ENCODE measurements around the gene BABAM2.

BABAM2 gene

DNA sequence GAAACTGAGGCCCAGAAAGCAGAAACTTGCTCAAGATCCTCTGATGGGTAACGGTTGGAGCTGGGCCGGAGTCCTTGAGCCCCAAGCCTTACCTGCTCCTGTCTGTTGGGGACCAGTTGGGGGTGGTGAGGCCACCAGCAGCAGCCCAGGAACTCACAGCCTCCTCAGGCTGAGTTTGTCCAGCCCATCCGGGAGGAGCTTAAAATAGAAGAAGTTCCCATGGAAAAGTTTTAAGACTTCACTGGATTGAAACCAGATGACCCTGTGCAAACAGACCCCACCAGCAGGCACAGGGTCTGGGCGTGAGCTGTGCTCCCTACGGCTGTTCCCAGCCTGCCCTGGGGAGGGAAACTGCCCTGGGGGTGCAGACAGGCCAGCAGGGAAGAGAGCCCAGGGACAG is 461.6 kb downstream of the BABAM2 start:
- no peak for FAIRE-seq

DNA sequence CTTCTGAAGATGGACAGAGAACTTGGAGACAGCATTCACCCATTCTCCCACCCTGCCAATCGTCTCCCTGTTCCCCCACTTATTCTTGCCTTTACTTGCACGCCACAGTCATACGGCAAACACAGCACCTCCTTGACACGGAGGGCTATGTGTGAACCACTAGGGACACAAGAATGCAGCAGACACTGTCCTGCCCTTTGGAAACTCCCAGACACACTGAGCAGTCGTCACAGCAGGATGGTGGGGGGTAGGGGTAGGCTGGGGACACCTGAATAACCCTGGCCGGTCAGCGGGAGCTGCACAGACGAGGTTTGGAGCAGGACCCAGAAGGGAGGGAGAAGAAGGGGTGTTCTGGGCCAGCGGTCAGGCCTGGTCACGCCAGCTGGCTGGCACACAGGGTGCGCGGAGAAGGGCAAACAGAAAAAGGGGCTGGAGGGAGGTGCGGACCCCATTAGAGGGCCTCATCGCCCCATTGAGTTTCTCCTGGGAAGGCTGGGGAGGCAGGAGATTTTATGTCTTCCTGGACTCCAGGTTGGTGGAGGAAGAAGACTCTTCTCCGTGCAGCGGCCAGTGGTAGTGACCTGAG is 462.2 kb downstream of the BABAM2 start:
- FAIRE-seq: no peak

DNA sequence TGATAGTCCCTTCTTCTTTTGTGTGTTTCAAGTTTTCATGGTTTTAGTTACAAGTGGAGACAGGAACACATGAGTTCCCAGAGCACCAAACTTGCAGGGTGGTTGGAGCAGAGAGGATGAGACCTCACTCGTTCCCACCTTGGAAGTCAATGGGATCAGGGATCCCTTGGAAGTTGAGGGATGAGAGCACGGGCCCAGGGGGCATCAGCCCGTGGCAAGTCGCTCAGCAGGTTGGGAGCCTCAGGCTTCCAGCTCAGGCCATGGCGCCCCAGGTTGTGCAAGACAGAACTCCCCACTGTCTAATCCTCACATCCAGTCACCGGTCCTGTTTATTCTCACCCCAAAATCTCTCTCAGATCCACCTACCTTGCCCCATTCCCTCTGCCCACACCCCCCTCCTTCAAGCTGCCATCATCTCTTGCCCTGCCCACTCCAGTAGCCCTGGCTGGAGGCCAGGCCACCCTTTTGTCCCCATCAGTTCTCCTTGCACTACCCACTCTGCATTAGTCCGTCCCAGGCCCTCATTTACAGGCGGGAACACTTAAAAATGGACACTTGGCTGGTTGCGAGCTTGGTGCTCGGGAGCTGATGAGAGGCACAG is 464.5 kb downstream of the BABAM2 start:
- FAIRE-seq: no peak

DNA sequence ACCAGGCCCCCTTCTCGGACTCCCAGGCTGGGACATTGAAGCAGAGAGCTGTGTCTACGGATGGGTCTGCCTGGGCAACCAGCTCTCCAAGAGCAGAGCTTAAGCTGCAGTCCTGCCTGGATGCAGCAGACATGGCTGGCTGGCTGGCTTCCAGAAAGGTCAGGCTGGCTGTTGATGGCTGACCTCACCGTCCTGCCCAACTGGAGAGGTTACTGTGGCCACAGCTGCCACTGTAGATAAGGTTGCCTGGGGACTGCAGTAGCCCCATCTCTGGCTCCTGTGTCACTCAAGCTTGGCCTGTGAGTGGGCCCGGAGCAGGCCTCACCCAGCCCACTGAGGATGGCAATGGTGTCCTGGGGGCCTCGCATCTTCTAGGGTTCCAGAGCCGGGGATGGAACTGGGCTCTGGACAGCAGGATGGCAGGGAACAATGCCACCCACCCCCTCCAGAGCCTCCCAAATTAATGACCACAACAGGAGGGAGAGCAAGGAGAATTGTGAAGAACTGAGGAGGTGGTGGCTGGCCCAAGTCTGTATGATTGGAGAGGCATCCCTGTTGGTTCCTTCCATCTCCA is 465.1 kb downstream of the BABAM2 start:
- no peak for FAIRE-seq

DNA sequence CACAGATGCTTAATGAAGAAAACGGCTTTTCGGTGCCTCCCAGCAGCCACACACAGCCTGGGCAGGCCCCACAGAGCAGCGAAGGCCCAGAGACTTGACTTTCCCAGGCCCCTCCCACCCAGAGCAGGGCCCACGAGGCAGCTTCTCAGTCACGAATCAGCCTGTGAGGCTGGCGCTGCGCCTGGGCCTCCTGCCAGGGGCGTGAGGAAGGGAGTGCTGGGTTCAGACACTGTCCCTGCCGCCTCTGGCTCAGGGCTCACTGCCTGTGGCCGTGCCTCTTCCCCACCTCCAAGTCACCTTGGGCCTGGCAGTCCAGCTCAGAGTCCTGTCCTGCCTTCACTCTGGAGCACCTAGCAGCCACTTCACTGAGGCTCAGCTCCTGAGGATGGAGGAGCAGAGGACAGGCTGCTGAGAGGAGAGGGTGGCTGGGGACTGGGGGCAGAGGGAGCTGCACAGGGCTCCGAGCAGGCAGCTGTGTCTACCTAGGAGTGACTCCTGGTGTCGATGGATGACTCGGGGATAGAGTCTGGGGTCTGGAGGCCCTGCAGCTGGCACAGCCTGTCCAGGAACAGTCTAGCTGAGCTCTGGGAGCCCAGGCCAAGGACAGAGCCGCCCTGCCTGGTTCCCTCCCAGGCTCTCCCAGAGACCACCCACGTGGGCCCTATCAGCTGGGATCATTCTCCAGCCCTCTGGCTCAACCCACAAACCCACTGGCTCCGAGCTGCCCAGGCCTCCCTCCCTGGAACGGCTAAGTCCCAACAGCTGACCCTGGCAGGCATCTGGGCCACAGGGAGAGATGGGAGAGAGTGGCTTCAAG is 465.8 kb downstream of the BABAM2 start:
- no peak for FAIRE-seq

DNA sequence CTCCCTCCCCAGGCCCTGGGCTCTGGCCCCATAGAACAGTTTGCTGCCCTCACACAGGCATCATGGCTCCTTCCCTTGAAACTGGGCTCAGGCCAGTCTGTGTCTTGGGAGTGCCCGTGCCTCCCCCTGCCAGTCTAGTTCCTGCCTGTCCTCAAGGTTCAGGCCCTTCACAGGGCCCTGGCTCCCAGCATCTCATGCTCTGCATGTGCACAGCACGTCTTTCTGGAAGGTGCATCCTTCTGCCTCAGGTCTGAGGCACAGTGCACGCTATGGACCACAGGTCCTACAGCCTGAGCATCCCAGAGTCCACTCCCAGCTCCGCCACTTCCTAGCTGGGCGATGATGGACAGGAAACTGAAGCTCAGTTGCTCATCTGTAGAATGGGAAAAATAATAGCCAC is 466.5 kb downstream of the BABAM2 start:
- no peak for FAIRE-seq

DNA sequence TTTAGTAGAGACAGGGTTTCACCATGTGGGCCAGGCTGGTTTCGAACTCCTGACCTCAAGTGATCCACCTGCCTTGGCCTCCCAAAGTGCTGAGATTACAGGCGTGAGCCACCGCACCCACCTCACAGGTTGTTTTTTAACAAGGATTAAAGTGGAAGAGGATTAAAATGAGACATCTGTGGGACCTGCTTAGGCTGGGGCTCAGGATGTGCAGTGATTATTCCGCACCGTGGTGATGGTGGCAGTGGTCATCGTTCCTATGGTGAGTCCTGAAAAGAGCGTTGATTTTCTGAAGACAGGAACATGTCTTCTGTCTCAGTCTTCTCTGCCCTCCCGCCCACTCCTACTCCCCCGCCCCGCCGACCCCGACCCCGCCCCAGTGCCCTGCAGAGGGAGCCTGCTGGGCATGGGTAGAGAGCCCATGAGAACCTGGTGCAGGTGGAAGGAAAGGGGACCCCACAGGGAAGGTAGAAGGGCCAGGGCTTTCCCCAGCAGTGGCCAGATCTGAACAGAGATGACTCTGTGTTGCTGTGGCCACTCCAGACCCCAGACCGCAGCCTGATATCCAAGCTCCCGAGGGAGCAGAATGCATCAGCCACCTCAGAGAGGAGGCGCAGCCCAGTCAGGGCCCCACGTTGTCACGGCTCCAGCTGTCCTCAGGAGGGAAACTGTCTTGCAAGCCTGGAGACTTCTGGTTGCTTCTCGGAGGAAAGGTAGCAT is 467.6 kb downstream of the BABAM2 start:
- no peak for FAIRE-seq

DNA sequence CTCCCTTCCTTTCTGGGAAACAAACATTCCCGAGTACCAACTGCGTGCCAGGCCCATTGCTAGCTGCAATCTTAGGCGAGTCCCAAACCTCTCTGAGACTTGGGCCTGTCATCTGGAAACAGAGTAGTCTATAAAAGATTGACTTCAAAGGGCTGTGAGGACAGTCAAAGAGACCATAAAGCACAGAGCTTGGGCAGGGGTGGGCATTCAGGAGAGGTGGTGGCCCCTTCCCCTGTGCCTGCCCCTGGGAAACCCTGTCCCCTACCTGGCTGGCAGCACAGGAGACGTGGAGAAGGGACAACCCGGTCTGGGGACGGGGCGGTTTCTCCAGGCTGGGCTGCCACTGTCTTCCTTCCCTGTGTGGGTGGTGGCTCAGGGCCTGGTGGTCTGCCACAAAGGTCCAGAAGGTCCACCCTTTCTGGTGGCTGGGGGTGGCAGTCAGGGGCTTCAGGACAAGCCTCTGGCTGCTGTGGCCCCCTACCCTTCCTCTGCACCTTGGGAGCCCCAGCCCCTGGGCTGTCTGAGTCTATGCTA is 468.2 kb downstream of the BABAM2 start:
- no peak for FAIRE-seq

DNA sequence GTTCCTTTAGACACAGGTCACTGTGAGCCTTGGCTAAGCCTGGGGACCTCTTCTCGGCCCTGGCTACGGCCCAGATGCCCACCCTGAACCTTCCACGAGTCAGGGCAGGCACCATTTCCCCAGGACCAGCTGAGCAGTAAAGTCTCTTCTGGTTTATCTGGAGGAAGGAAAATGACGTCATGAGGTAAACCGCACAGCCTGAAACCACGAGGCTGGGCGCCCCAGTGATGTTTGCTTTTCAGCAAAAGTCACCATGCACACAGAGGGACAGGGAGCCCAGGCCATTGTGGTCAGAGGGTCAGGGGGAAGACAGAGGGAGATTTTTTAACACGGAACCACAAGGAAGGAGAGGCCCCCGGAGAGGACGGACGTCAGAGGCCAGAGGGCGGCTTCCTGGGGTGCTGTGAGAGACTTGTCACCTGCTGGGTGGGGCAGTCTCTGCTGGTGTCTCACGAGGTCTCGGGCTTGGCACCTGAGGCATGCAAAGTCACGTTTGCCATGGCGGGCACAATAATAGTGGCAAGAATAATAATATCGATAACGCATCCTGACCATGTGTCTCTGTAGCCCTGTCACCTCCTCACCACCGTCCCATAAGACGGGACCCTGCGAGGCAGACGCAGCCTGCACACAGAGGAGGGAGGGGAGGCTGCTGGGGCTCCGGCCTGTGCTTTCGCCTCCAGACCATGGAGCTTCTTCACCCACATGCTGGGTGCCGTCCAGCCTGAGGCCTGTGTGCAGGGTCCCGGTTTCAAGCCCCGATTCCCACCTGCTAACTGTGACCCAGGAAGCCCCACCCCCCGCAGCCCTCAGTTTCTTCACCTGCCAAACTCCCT is 468.9 kb downstream of the BABAM2 start:
- no peak for FAIRE-seq

DNA sequence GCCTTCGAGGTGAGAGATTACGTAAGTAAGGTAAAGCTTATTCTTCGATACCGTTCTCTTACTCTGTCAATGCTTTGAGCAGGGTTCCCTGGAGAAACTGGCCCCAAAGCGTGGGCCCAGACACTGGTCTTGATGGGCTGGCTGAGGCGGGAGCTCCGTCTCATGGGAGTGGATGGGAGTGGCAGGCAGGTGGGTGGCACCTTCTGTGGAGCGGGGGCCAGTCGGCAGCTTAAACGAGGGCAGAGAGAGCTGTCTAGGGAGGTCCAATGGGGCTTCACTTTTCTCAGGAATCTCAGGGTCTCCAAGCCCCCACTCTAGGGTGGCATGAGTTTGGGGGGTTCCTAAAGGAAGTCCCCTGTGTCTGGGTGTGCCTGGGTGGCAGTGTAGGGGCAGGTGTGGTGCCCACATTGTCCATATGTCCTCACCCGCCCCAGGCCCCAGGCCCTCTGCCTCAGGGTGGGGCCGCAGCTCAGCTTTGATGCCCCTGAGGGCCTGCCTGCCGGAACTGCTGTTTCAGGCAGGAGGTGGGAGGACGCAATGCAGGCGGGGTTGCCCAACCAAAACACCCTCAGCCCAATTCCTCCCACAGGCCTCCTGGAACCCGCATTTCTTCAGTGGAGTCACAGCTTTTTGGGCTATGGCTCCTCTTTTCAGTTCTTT is 469.7 kb downstream of the BABAM2 start:
- FAIRE-seq: no peak

DNA sequence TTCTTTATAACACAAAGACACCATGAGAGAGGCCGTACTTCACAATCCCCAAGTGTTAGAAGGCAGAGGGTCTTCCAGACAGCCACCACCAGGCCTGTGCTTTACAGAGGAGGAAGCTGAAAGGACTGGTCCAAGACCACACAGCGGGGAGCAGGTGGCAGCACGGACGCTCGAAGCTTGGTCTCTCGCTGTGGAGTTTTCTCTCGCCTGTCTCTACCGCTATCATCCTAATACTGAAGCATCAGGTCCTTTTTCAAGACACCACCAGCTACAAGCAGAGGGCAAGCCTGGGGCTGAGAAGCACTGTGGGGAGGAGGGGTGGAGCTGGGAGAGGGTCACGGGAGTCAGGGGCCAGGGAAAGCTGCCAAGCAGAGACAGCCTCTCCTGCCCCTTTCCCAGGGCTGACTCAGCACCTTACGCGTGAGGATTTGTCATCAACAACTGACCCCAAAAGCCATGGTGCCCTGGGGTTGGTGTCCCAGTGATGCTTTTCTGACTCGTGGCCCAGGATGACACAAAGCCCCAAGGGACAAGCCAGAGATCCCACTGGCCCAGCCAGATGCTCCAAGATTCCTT is 470.3 kb downstream of the BABAM2 start:
- no peak for FAIRE-seq

DNA sequence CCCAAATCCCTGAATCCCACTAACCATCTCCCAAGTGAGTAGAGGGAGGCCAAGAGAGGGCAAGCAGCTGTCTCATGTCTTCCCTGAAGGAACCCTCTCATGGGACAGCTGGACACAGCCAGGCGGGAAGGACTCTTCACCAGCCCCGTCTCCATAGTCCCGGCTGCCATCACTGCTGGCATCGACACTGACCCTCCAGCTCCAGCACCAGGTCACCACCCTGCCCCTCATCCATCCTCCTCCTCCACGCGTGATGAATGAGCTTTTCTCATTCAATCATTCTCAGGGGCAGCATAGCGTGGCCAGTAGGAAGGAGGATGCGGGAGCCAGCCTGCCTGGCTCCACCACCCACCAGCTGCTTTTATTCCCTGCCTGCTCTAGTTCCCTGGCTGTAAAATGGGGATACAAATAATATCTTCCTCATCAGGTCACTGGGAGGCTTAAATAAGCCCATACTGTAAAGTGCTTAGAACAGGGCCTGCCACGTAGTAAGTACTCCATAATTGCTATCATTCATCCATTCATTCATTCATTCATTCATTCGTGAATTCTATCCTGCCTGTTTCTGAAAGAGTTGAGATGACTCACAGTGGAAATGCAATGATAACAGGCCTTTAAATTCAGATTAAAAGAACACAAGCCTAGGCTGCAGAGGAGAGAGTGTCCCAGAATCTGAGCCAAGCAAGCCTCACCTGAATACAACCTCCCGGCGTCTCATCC is 471.6 kb downstream of the BABAM2 start:
- no peak for FAIRE-seq

DNA sequence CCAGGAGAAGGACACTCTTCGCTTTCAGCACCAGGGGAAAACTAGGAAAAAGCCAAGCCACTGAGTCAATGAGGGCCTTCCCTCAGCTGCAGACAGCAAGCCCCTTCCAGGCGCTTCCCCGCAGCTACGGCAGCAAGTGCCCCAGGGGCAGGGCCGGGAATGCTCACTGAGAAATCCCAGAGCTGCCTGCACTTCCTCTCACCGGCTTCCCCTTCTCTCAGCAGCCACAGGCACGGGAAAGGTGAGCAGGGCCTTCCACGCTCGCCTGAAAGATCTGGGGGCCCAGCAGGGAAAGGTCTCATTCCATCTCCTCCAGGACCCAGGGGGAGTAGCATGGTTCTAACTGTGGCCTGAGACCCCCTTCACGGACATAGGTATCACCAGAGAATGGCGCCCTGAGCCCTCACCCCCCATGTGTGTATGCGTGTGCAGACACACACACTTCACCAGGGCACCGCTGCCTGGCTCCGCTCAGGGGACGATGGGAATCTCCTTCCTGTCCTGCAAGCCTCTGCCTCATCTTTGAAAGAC is 472.5 kb downstream of the BABAM2 start:
- no peak for FAIRE-seq

DNA sequence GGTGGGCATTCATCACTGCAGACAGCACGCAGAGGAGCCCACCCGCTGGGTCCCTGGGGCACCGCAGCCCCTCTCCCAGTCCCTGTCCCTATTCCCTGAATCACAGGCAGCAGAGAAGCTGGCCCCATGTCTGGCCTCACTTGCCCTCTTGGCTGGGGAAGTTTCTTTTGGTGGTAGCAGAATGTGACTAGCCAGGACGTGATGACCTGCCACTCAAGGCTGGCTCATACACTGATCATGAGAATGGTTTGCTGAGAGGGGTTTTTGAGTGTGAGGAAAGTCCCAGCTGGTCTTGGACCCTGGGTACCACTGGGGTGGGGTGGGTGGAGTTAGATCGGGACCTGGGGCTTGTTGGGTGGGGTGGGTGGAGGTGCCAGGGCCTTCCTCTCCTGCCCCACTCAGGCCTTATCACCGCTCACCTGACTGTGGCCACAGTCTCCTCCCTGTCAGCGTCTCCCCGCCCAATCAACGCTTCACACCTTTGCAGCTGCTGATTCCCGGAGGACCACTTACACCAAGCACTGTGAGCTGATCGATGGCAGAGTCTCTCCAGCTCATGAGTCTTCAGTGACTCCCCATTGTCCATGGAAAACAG is 473.3 kb downstream of the BABAM2 start:
- FAIRE-seq: no peak

DNA sequence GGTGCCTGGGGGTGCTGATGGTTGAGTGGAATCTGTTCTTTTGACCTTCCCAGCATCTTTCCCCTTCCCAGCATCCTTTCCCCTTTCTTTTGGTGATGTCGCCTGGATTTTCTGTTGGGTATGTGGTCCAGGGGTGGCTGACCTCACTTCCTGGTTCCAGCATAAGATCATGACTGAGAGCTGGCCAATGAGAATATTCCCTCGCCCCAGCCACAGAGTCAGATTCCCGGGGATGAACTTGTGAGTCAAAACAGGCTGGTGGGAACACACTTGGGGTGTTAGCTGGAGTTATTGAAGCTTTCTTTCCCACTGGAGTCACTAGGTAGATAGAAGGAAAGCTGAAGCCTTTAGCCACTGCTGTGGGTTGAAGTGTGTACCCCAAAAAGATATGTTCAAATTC is 474.1 kb downstream of the BABAM2 start:
- FAIRE-seq: no peak

DNA sequence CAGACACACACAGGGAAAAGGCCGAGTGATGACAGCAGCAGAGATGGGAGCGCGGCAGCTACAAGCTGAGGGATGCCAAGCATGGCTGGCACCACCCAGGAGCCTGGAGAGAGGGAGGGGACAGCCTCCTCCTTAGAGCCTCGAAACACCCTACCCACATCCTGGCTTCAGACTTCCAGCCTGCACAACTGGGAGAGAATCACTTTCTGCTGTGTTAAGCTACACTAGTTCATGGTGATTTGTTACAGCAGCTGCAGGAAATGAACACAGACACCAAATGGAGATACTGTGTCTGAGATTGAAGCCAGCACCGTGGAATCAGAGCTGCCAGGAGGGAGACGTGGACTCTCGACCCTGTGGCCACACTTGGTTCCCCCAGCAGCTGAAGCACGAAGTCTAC is 474.6 kb downstream of the BABAM2 start:
- no peak for FAIRE-seq

DNA sequence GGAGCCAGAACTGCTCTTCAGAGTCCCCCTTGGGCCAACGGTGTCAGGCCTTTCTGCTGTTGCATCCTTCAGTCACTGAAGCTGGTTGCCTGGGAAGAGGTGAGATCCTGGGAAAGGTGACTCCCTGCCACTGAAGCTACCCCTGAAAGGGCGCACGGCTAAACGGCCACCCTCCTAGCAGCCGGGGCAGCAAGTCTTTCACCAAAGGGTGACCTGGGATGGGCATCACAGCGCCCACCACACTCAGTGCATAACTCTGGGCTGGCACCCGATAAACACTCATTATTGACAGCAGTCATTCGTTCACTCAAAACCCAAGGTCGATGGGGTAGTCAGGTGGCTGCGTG is 475.6 kb downstream of the BABAM2 start:
- FAIRE-seq: no peak

DNA sequence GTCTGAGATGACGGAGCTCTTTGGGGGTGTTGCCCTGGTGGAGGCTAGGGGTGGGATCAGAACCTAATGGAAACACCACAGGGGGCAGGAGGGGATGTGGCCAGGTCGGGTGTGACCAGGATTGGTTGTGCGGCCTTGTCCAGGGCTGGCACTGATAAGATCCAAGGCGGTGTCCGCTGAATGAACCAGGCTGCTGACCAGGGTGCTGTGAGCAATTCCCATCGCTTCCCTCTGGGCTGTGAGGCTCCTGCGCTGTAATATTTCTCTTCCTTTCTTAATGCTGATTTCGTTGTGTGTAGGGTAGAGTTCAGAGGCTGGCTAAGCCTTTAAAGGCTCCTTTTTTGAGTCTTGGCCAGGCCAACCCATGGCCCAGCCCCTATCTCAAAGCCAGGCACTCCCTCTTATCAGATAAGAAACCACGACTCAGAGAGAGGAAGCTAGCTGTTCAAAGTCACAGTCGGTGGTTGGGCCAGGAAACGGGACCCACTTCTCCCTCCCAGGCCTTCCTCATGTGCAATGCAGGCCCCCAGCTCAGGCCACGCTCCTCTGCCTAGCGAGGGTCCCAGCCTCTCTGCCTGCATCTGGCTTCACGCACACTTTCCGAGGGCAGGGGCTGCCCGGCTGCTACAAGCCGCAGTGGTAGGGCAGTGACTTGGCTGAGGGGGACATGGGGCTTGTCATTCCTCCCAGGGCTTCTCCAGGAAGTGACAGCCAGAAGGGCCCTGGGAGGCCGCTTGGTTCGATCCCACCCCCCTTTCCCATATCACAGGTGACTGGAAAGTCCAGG is 476.2 kb downstream of the BABAM2 start:
- no peak for FAIRE-seq

Measured in islet of Langerhans (tissue), 1 donor.